PC-9 (cell line): Measurements from ENCODE around the gene MMP25. TPM values are rescaled to one million over a fixed set of nuclear protein-coding genes. Genes with fewer than 3 reads are reported as not detected.

Experiments used
- BruUV-seq: library from RNA; stranded (reverse); fragments of 400-500 nt; replicated peaks from 2 replicates; lab custom pipeline; 2021; lab: Mats Ljungman, UMichigan
- CTCF ChIA-PET: fragments of 300-600 bp; sonication (Branson Sonifier 250); formaldehyde crosslinking; loops from one replicate; lab custom pipeline; 2022; ENCODE audit warnings: antibody characterized with exemption; lab: Charles Lee
- POLR2A ChIA-PET: fragments of 300-600 bp; sonication (Branson Sonifier 250); formaldehyde crosslinking; loops from one replicate; lab custom pipeline; 2022; ENCODE audit warnings: antibody characterized with exemption; ENCODE audit not compliant: unreplicated experiment; lab: Charles Lee
- DNase-seq, 2 experiments: peaks; one replicate each; pipeline versions ENCODE4 v3.0.0 to v3.0.0-alpha.2; 2015 to 2022; ENCODE audit warnings: mixed read lengths in 1 of 2
- H2AFZ ChIP-seq: fragments of 200-600 bp; sonication (generic); 2 replicates; pipeline ENCODE4 v1.8.1; 2017; ENCODE audit warnings: antibody characterized with exemption
- H3F3A ChIP-seq: fragments of 200-600 bp; sonication (generic); 2 replicates; pipeline ENCODE4 v1.8.1; 2017; ENCODE audit warnings: antibody characterized with exemption, mild to moderate bottlenecking, low read depth; ENCODE audit not compliant: insufficient read depth
- H3K27ac ChIP-seq: fragments of 200-600 bp; sonication (generic); 2 replicates; pipeline ENCODE4 v1.6.1; 2016; ENCODE audit warnings: mixed run types
- H3K27me3 ChIP-seq: fragments of 200-600 bp; sonication (generic); 2 replicates; pipeline ENCODE4 v1.6.1; 2016; ENCODE audit warnings: low read depth, mixed run types; ENCODE audit not compliant: insufficient read depth
- H3K36me3 ChIP-seq: fragments of 200-600 bp; sonication (generic); 2 replicates; pipeline ENCODE4 v1.6.1; 2016; ENCODE audit warnings: low read depth, mixed run types
- H3K4me1 ChIP-seq: fragments of 200-600 bp; sonication (generic); replicated peaks from 2 replicates; pipeline ENCODE4 v1.6.1; 2016; ENCODE audit warnings: mixed run types; ENCODE audit not compliant: insufficient read depth
- H3K4me2 ChIP-seq: fragments of 200-600 bp; sonication (generic); 2 replicates; pipeline ENCODE4 v1.6.1; 2017; ENCODE audit warnings: mixed run types
- H3K4me3 ChIP-seq: fragments of 200-600 bp; sonication (generic); 2 replicates; pipeline ENCODE4 v1.6.1; 2016; ENCODE audit warnings: mixed run types
- H3K79me2 ChIP-seq: fragments of 200-600 bp; sonication (generic); 2 replicates; pipeline ENCODE4 v1.6.1; 2017; ENCODE audit warnings: low read depth, mixed run types
- H3K9me2 ChIP-seq: fragments of 200-600 bp; sonication (generic); 2 replicates; pipeline ENCODE4 v1.8.1; 2017; ENCODE audit warnings: mild to moderate bottlenecking; ENCODE audit not compliant: insufficient read depth
- H3K9me3 ChIP-seq: fragments of 200-600 bp; sonication (generic); 2 replicates; pipeline ENCODE4 v1.8.1; 2016; ENCODE audit warnings: low read depth; ENCODE audit not compliant: insufficient read depth
- H4K20me1 ChIP-seq: fragments of 200-600 bp; sonication (generic); 2 replicates; pipeline ENCODE4 v1.8.1; 2017; ENCODE audit not compliant: insufficient read depth
- EZH2 ChIP-seq: fragments of 200-600 bp; sonication (generic); IDR thresholded peaks from 2 replicates; pipeline ENCODE4 v1.8.0; 2017; ENCODE audit warnings: antibody characterized with exemption, low read depth
- intact Hi-C: fragments of 100-400 bp; cut with micrococcal nuclease; formaldehyde crosslinking; loops from one replicate; pipeline ENCODE4 v1.10.0; 2022; ENCODE audit not compliant: unreplicated experiment
- total RNA-seq: library from RNA; stranded (reverse); gene quantifications from 2 replicates; pipeline ENCODE4 v1.2.3, GENCODE V29; 2021
- TF ChIP-seq, protein P1 (sequence below): fragments of 200-600 bp; sonication (generic); conservative IDR thresholded peaks from 2 replicates; pipeline ENCODE4 v1.6.1; 2017; ENCODE audit warnings: mixed run types, antibody characterized with exemption, mild to moderate bottlenecking, moderate library complexity

MMP25 gene
- total RNA-seq, 1 experiment from 2014 or later: 0.83 TPM

DNA sequence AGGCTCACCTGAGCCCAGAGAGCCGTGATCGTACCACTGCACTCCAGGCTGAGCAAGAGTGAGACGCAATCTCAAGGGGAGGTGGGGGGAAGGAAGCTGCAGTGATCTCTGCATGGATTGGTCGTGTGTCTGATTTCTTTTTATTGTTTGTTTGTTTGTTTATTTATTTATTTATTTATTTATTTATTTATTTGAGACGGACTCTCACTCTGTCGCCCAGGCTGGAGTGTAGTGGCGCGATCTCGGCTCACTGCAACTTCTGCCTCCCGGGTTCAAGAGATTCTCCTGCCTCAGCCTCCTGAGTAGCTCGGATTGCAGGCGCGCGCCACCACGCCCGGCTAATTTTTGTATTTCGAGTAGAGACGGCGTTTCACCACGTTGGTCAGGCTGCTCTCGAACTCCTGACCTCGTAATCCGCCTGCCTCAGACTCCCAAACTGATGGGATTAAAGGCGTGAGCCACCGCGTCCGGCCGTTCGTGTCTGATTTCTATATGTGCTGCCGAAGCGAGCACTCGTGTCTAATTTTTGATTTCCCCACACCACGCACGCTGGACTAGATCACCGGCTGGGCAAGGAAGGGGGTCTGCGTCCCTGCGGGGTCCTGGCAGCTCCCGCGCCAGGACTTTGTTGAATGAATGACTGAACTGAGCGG, 26.6 kb upstream of the MMP25 start:
- no peak for DNase-seq
- Histone ChIP-seq H3K4me2 (peak overlapping the region; percentile 80), H3F3A (peaks cover 45% of the 10 kb centered on the region), H3K27me3 (no peaks in the 10 kb centered on the region), H3K27ac (peak overlapping the region; percentile 97; the same call in 1 of the 2 replicates), H3K4me1 (peaks cover 14% of the 10 kb centered on the region), H3K79me2 (peaks cover 22% of the 10 kb centered on the region), H3K9me2 (no peaks in the 10 kb centered on the region), H4K20me1 (peaks cover 10% of the 10 kb centered on the region), H3K4me3 (peak overlapping the region; percentile 76; the same call in 1 of the 2 replicates), H3K36me3 (peaks cover 11% of the 10 kb centered on the region), H3K9me3 (no peaks in the 10 kb centered on the region), H2AFZ (peak overlapping the region; percentile 70)
- intact Hi-C loops: loop anchor here (1.0 kb wide), 2 partner anchors 9 to 28 kb away; no protein-coding TSS in a partner anchor
- TF ChIP-seq, protein P1, sequence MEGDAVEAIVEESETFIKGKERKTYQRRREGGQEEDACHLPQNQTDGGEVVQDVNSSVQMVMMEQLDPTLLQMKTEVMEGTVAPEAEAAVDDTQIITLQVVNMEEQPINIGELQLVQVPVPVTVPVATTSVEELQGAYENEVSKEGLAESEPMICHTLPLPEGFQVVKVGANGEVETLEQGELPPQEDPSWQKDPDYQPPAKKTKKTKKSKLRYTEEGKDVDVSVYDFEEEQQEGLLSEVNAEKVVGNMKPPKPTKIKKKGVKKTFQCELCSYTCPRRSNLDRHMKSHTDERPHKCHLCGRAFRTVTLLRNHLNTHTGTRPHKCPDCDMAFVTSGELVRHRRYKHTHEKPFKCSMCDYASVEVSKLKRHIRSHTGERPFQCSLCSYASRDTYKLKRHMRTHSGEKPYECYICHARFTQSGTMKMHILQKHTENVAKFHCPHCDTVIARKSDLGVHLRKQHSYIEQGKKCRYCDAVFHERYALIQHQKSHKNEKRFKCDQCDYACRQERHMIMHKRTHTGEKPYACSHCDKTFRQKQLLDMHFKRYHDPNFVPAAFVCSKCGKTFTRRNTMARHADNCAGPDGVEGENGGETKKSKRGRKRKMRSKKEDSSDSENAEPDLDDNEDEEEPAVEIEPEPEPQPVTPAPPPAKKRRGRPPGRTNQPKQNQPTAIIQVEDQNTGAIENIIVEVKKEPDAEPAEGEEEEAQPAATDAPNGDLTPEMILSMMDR: no peak
- TF ChIP-seq EZH2: no peak
- CTCF ChIA-PET: interaction anchor here (0.6 to 1.3 kb wide), 5 partner anchors 12 to 931 kb away, joined by 3 to 6 read pairs (median 3); no protein-coding TSS in a partner anchor
- BruUV-seq: no TSS peak
- POLR2A ChIA-PET: interaction anchor here (0.6 to 5.1 kb wide), 11 partner anchors 7 to 1332 kb away, joined by 3 to 87 read pairs (median 8); partner anchors contain the start of genes CLDN9, PAM16 and ZSCAN32

DNA sequence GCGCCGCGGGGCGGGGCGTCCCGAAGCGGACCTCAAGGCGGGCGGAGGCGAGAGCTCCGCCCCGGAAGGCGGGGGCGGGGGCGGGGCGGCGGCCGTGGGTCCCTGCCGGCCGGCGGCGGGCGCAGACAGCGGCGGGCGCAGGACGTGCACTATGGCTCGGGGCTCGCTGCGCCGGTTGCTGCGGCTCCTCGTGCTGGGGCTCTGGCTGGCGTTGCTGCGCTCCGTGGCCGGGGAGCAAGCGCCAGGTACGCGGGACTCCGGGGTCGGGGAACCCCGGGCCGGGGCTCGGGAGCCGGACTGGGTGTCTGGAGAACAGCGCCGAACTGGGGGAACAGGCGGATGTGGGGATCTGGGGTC, 26.1 kb upstream of the MMP25 start, which contains the start of gene TNFRSF12A:
TNFRSF12A (plus strand) TSS at position 122 of the 357 bp plus-strand sequence; CDS start at position 152, 30 bp downstream.
- intact Hi-C loops: loop anchor here (1.0 kb wide), 2 partner anchors 10 to 29 kb away; no protein-coding TSS in a partner anchor
- H3K9me2 ChIP-seq: no peaks in the 10 kb centered on the region
- no peak for TF ChIP-seq EZH2
- TF ChIP-seq, protein P1: no peak
- H3K4me3 ChIP-seq: peak within 1 kb of the TSS; percentile 76
- peak within 1 kb of the TSS; percentile 100 for H3K4me2 ChIP-seq
- peak within 1 kb of the TSS; percentile 97 for H3K27ac ChIP-seq
- H3K79me2 ChIP-seq: peaks cover 27% of the 10 kb centered on the region
- peaks cover 40% of the 10 kb centered on the region for H3F3A ChIP-seq
- H3K27me3 ChIP-seq: no peaks in the 10 kb centered on the region
- DNase-seq: peak; percentile 51 to 82
- CTCF ChIA-PET: interaction anchor here (0.6 to 1.3 kb wide), 5 partner anchors 12 to 930 kb away, joined by 3 to 6 read pairs (median 3); no protein-coding TSS in a partner anchor
- H4K20me1 ChIP-seq: peaks cover 10% of the 10 kb centered on the region
- no TSS peak for BruUV-seq
- peaks cover 11% of the 10 kb centered on the region for H3K36me3 ChIP-seq
- POLR2A ChIA-PET: interaction anchor here (0.6 to 5.1 kb wide), 11 partner anchors 8 to 1331 kb away, joined by 3 to 87 read pairs (median 8); partner anchors contain the start of genes CLDN9, PAM16 and ZSCAN32
- peaks cover 9% of the 10 kb centered on the region for H3K4me1 ChIP-seq
- H3K9me3 ChIP-seq: no peaks in the 10 kb centered on the region
- H2AFZ ChIP-seq: peak within 1 kb of the TSS; percentile 70

DNA sequence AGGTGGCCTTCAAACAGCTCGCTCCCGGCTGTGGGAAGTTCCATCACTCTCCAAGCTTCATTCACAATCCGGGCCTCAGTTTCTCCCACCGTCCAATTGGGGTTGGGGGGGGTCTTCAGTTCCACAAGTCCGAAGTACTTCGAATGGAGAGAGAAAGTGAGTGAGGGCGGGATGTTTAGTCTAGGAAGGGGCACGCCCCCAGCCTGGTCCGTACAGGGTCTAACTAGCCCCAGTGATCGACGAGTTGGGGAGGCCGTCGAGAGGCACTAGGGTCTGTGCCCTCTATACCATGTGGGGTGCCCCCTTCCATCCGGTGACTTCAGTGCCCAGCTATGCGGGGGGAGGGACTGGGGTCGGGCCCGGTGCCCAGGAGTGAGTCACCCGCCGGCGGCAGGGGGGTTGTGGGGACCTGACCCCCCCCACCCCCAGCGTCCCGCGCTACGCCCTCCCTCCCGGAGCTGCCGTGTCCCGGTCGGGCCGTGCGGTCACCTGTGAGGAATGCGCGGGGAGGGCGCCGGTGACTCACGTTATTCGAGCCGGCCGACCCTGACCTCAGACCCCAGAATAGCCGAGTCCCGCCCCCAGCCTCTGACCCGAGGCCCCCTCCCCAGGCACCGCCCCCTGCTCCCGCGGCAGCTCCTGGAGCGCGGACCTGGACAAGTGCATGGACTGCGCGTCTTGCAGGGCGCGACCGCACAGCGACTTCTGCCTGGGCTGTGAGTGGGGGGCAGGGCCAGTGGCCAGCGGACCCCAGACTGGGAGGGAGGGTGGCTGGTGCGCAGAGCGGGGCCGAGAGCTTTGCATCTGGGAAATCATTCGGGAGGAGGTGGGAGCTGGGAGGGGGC, 25.5 kb upstream of the MMP25 start:
- H3K79me2 ChIP-seq: peaks cover 28% of the 10 kb centered on the region
- H3K4me3 ChIP-seq: peak overlapping the region; percentile 76
- no peaks in the 10 kb centered on the region for H3K9me2 ChIP-seq
- peaks cover 44% of the 10 kb centered on the region for H3F3A ChIP-seq
- H2AFZ ChIP-seq: no peak overlapping the region
- no peaks in the 10 kb centered on the region for H3K27me3 ChIP-seq
- POLR2A ChIA-PET: interaction anchor here (0.5 to 5.1 kb wide), 11 partner anchors 8 to 145 kb away, joined by 3 to 87 read pairs (median 11); partner anchors contain the start of gene CLDN9
- CTCF ChIA-PET: interaction anchor here (0.5 to 1.3 kb wide), 8 partner anchors 10 to 930 kb away, joined by 3 to 6 read pairs (median 3); no protein-coding TSS in a partner anchor
- peaks cover 8% of the 10 kb centered on the region for H3K4me1 ChIP-seq
- intact Hi-C loops: loop anchor here (1.0 kb wide), 3 partner anchors 11 to 30 kb away; no protein-coding TSS in a partner anchor
- BruUV-seq: TSS peak; percentile 24
- H4K20me1 ChIP-seq: peaks cover 10% of the 10 kb centered on the region
- no peak for TF ChIP-seq EZH2
- TF ChIP-seq, protein P1: no peak
- peak overlapping the region; percentile 97 for H3K27ac ChIP-seq
- peak overlapping the region; percentile 100 for H3K4me2 ChIP-seq
- H3K36me3 ChIP-seq: peaks cover 11% of the 10 kb centered on the region
- H3K9me3 ChIP-seq: no peaks in the 10 kb centered on the region
- peak; percentile 84 to 98 for DNase-seq
